Measurements from ENCODE around the gene MAP3K5.
"Not testable (repeated sequence)": the region's sequence is repeated elsewhere in the genome, so short reads cannot be mapped to it uniquely, and the experiment has no call there.

DNA sequence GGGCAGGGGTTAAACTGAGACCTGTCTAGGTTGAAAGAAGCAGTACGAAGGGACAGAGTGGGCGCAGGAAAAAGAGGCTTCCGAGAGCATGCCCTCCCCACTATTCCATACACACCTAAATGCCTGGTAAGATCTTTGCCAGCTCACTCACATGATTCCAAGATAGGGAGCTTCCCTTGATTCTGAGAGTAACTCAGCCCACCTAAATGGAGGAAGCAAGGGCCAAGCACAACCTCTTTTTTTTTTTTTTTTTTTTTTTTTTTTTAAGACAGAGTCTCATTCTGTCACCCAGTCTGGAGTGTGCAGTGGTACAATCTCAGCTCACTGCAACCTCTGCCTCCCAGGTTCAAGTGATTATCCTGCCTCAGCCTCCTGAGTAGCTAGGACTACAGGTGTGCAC lies 2.8 kb downstream of the MAP3K5 start:
- not testable (repeated sequence) for TF ChIP-seq POLR2AphosphoS5, POLR2A, EP300 (IDR thresholded peaks at IDR 0.05)
- TF ChIP-seq, protein P1, sequence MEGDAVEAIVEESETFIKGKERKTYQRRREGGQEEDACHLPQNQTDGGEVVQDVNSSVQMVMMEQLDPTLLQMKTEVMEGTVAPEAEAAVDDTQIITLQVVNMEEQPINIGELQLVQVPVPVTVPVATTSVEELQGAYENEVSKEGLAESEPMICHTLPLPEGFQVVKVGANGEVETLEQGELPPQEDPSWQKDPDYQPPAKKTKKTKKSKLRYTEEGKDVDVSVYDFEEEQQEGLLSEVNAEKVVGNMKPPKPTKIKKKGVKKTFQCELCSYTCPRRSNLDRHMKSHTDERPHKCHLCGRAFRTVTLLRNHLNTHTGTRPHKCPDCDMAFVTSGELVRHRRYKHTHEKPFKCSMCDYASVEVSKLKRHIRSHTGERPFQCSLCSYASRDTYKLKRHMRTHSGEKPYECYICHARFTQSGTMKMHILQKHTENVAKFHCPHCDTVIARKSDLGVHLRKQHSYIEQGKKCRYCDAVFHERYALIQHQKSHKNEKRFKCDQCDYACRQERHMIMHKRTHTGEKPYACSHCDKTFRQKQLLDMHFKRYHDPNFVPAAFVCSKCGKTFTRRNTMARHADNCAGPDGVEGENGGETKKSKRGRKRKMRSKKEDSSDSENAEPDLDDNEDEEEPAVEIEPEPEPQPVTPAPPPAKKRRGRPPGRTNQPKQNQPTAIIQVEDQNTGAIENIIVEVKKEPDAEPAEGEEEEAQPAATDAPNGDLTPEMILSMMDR (IDR thresholded peaks at IDR 0.05) = not testable (repeated sequence)

Data from suprapubic skin (tissue), 4 donors.